Posterior cingulate gyrus (tissue), 11 donors: ENCODE measurements around the gene KRTAP10-4.
"Not testable (repeated sequence)": the region's sequence is repeated elsewhere in the genome, so short reads cannot be mapped to it uniquely, and the experiment has no call there.

Source experiments
- DNase-seq, 10 donors: peaks; one replicate each; pipeline versions ENCODE4 v3.0.0 to v3.0.0-alpha.2; 2020 to 2021; ENCODE audit warnings: mixed read lengths in 3 of 10
- intact Hi-C: fragments of 100-400 bp; cut with DNase I; formaldehyde crosslinking; loops from one replicate; pipeline ENCODE4 v1.15.1; 2023

The KRTAP10-4 gene, protein sequence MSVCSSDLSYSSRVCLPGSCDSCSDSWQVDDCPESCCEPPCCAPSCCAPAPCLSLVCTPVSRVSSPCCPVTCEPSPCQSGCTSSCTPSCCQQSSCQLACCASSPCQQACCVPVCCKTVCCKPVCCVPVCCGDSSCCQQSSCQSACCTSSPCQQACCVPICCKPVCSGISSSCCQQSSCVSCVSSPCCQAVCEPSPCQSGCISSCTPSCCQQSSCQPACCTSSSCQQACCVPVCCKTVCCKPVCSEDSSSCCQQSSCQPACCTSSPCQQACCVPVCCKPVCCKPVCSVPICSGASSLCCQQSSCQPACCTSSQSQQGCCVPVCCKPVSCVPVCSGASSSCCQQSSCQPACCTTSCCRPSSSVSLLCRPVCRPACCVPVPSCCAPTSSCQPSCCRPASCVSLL

DNA sequence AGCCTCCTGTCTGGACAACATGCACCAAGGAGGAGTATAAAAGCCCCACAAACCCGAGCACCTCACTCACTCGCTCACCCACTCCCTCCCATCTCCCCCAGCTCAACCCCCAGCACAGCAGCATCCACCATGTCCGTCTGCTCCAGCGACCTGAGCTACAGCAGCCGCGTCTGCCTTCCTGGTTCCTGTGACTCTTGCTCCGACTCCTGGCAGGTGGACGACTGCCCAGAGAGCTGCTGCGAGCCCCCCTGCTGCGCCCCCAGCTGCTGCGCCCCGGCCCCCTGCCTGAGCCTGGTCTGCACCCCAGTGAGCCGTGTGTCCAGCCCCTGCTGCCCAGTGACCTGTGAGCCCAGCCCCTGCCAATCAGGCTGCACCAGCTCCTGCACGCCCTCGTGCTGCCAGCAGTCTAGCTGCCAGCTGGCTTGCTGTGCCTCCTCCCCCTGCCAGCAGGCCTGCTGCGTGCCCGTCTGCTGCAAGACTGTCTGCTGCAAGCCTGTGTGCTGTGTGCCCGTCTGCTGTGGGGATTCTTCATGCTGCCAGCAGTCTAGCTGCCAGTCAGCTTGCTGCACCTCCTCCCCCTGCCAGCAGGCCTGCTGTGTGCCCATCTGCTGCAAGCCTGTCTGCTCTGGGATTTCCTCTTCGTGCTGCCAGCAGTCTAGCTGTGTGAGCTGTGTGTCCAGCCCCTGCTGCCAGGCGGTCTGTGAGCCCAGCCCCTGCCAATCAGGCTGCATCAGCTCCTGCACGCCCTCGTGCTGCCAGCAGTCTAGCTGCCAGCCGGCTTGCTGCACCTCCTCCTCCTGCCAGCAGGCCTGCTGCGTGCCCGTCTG is at the start of gene KRTAP10-4:
Gene KRTAP10-4, plus strand, starts transcription at position 100 of the 827 bp plus-strand sequence. Its CDS starts 30 bp downstream, at position 130.
- DNase-seq = not testable (repeated sequence)

DNA sequence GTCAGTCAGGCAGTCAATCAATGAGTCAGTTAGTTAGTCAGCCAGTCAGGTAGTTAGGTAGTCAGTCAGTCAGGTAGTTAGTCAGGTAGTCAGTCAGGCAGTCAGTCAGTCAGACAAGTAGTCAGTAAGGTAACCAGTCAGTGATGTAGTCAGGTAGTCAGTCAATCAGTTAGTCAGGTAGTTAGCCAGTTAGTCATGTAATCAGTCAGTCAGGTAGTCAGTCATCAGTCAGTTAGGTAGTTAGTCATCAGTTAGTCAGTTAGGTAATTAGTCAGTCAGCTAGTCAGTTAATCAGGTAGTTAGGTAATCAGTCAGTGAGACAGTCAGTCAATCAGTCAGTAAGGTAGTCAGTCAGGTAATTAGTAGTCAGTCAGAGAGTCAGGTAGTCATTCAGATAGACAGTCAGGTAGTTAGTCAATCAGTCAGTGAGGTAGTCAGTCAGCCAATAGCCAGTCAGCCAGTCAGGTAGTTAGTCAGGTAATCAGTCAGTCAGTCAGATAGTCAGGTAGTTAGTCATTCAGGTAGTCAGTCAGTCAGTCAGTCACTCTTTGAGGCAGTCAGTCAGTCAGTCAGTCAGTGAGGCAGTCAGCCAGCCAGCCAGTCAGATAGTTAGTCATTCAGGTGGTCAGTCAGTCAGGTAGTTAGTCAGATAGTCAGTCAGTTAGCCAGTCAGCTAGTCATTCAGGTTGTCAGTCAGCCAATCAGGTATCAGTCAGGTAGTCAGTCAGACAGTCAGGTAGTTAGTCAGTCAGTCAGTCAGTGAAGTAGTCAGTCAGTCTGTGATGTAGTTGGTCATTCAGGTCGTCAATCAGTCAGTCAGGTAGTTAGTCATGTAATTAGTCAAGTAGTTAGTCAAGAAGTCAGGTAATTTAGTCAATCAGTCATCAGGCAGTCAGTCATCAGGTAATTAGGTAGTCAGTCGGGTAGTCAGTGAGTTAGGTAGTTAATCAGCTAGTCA is 48.8 kb upstream of the KRTAP10-4 start:
- no peak for DNase-seq
- intact Hi-C loops = no loop called here

More for the DNA sequence above, at the start of gene KRTAP10-4:
- intact Hi-C loops = not testable (repeated sequence)

GRCh38 chr21:44525391-44526095 is 48.0 kb upstream of the KRTAP10-4 start:
- intact Hi-C loops = no loop called here
- peak in 6 of 10 donors; percentile 7 to 81 (median 48) for DNase-seq

- DNase-seq = peak in 6 of 10 donors; percentile 1 to 69 (median 20)
- intact Hi-C loops = no loop called here
These were observed 47.2 kb upstream of the KRTAP10-4 start for GRCh38 chr21:44526096-44526997.

DNA sequence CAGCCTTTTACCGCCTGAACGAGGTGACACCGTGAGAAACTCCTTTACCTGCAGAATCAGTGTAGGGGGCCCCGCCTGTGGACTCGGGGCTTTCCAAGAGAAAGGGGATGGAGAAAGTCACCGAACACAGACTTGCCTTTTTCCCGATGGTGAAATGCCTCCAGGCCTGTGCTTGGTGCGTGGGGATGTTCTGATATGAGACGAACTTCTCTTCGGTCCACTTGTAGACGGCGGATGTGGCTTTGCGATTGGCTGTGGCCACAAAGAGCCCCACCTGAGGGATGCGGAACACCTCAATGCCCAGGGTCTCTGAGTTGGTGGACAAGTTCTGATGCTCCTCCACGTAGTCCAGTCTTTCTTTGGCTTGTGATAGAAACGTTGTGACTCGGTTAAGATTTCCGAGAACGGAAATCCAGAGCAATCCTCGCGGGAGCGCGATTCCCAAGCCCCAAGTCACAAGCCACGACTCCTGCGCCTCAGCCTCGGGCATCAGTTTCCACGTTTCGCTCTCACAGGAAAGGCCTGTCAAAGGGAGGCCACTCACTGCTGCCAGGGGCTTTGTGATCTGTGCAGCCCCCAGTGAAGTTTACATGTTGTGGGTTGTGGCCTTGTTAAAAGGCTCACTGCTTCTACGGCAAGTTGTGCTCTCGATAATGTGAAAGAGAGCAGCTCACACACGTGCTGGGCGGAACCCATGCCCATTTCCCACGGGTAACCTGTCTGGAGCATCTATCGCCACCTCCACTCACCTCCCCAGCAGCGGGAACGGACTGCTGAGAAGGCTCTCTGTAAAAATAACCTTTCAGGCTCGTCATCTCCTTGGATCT is 46.2 kb upstream of the KRTAP10-4 start:
- intact Hi-C loops = no loop called here
- peak in 3 of 10 donors; percentile 8 to 39 (median 19) for DNase-seq

DNA sequence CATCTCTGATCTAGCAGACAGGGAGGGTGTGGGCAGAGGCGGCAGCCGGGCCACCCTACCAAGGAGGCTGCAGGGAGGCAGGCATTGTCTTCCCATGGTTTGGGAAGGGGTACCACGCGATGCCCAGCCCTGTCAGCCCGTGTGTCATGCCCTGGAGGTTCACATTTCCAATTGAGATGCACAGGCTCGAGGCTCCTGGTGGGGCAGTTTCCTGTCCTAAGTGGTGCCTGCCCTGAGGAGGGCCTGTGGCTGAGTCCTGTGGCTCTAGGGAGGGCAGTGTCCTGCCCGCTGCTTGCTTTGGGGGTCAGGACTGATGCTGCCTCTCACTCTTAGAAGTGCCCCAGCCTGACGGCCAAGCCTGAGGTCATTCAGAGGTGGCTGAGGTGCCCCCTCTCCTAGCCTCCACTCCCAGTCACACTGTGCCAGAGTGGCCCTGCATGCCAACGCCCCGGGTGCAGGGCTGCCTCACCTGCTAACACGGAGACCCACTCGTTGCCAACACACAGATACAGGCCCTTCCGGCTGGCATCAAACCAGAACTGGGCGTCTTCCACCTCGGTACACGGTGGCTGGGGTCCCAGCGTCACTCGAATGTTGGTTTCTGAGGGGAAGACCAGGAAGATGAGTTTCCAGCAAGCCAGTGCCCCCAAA is 45.4 kb upstream of the KRTAP10-4 start:
- intact Hi-C loops = no loop called here
- DNase-seq = peak in 6 of 10 donors; percentile 2 to 72 (median 29)

DNA sequence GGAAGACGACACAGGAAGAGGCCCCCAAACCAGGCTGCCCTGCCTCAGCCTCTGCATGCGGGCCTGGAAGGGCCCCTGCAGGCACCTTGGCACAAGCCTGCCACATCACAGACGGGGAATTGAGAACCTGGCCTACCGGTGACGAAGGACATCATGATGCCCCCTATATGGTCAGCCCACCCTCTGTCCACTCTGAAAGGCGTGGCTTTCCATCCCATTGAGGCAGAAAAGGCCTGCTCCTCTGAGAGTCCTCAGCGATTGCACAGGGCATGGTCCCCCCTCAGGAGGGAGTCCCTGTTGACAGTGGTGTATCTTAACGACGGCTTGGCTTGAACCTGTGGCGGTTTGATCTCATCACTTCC is 44.9 kb upstream of the KRTAP10-4 start:
- intact Hi-C loops = no loop called here

DNA sequence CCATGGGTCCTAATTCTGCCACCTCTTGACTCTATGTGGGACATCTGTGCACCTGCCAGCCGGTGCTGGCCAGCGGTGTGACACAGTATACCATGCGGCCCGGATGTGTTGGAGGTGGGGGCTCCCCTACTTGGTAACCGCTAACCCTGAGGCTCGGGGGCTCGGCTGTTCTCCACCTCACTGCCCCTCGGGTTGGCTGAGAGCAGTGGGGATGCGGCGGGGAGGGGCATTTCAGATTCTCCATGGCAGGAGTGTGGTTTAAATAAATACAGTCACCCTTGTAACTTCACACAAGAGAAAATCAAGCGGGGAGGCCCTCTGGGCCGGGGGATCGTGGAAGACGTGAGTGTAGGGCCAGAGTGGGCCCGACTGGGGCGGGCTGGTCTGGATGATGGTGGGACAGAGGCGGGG is 44.5 kb upstream of the KRTAP10-4 start:
- intact Hi-C loops = no loop called here
- peak in 4 of 10 donors; percentile 4 to 54 (median 21) for DNase-seq

More for the DNA sequence above, 44.9 kb upstream of the KRTAP10-4 start:
- peak in 3 of 10 donors; percentile 6 to 55 (median 53) for DNase-seq

DNA sequence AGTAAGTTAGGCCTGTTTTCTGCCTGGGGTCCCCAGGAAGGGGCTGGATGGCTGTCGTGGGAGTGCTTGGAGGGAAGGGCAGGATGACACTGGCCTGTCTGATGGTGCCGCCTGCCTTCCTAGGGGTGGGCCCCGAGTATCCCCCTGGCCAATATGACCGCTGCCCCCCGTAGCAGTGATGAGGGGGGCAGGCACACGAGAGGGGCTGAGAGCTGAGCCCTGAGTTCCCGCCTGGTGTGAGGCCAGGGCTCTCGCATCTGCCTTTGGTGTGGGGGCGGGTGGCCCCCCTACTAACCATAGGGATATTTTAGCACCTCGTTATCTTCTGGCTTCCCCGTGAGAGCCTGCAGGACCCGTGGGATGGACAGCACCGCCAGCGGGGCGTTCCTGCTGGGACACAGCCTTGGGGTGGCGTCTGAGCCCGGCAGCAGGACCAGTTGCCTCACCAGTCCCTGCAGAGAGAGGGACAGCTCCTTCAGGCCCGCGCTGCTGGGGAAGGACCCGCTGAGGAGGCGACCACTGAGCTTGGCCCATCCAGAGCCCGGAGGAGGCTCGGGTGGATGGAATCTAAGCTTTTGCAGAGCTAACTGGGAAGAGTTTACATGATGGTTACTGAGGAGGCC is 43.9 kb upstream of the KRTAP10-4 start:
- intact Hi-C loops = no loop called here
- peak in 4 of 10 donors; percentile 2 to 60 (median 32) for DNase-seq

GRCh38 chr21:44530221-44530902 is 43.2 kb upstream of the KRTAP10-4 start:
- peak in 4 of 10 donors; percentile 1 to 64 (median 18) for DNase-seq
- intact Hi-C loops = no loop called here

DNA sequence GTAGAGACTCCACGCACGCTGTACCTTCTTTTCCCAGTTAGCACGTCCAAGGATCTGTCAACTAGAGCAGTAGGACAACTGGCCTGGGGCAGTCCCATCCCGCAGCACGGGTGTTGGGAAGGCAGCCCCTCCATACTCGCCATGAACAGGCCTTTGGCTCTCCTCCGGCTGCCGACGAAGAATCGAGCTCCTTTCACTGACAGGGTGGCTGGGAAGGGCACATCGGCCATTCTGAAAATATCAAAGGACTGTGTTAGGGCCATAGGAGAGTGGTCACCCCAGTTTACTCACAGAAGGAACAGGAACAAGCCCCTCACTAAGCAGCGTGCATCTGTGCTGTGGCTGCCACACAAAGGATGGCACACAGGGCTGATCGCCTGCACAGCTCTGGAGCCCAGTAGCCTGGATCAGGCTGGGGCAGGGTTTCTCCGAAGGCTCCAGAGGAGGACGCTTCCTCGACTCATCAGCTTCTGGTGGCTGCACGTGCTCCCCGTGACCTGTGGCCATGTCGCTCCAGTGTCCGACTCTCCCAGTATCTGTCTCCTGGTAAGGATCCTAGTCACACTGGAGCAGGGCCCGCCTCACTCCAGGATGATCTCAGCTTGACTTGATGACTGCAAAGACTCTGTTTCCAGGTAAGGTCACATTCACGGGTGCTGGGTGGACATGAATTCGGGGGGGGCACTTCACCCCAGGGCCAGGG is 42.5 kb upstream of the KRTAP10-4 start:
- DNase-seq = peak in 3 of 10 donors; percentile 17 to 69 (median 47)
- intact Hi-C loops = no loop called here

DNA sequence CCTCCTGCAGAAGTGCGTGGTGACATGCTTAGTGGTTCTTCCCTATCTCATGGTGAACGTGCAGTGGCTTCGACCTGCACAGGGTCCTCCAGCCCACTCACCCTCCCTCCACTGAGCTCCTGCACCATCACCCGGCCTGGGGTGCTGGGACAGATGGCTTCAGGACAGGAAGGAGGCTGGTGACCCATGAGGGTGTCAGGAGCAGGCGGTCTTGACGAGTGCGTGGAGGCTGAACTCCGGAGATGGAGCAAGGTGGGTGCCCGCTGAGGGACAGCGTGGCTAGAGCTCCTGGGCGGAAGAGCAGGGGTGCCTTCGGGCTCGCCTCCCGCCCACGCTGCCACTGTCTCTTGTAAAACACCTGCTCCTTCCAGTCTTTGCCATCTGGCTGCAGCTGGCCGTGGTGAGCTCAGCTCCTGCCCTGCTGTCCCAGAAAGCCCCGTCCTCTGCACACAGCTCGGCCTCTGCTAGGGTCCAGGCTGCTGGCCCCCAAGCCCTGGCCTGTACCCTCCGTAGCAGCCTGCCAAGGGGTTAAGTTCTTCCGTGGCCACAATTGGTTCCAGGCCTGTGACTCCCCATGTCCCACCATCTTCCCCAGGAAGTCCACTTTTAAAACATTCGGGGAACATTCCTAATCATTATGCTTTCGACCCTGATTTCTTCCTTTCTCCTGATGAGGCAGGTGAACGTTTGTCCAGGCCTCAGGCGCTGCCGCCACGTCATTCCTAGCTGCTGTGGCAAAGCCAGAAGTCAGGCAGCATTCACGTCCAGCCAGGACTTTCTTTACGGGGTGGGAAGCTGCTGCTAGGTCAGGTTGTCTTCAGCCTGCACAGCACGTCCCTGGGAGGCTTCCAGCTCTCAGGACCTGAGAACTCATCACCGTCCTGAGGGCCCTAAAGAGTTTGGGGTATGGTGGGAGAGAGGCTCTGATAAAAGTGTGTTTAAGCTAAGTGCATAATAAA is 41.6 kb upstream of the KRTAP10-4 start:
- DNase-seq = peak in 6 of 10 donors; percentile 1 to 56 (median 10)

GRCh38 chr21:44532712-44533111 is 40.8 kb upstream of the KRTAP10-4 start:
- peak in 3 of 10 donors; percentile 0 to 32 (median 9) for DNase-seq
- intact Hi-C loops = no loop called here

More for the DNA sequence above, 41.6 kb upstream of the KRTAP10-4 start:
- intact Hi-C loops = no loop called here
